Heart right ventricle (tissue), 16 donors: ENCODE measurements around the gene GLT6D1. TPM values are rescaled to one million over a fixed set of nuclear protein-coding genes. Genes with fewer than 3 reads are reported as not detected.

Experiments used
- ATAC-seq, 8 donors: fragments of 200-7000 bp; cut with Tn5 transposase; one replicate each; pipeline ENCODE4 v1.9.1; 2020; ENCODE audit warnings: mild to moderate bottlenecking in 8 of 8, moderate library complexity in 8 of 8, moderate number of reproducible peaks in 1 of 8
- DNase-seq, 2 donors: peaks; one replicate each; pipeline ENCODE4 v3.0.0-alpha.2; 2020
- H3K27ac ChIP-seq, 10 donors: fragments of 200-600 bp; sonication (generic) in 2 of 10; one replicate each; pipeline versions ENCODE4 v1.5.0 to v1.8.0; 2020 to 2022; ENCODE audit warnings: mild to moderate bottlenecking in 3 of 10
- H3K27me3 ChIP-seq, 7 donors: fragments of 200-600 bp; one replicate each; pipeline ENCODE4 v1.8.0; 2021 to 2022; ENCODE audit warnings: mild to moderate bottlenecking in 2 of 7
- H3K36me3 ChIP-seq, 9 donors: fragments of 200-600 bp; sonication (generic) in 1 of 9; one replicate each; pipeline versions ENCODE4 v1.5.0 to v1.8.0; 2020 to 2022; ENCODE audit warnings: mild to moderate bottlenecking in 2 of 9
- H3K4me1 ChIP-seq, 9 donors: fragments of 200-600 bp; sonication (generic) in 1 of 9; one replicate each; pipeline versions ENCODE4 v1.5.0 to v1.8.0; 2020 to 2022; ENCODE audit warnings: mild to moderate bottlenecking in 4 of 9
- H3K4me3 ChIP-seq, 10 donors: fragments of 200-600 bp; sonication (generic) in 2 of 10; one replicate each; pipeline versions ENCODE4 v1.5.0 to v1.8.0; 2020 to 2022; ENCODE audit warnings: mild to moderate bottlenecking in 7 of 10, moderate library complexity in 2 of 10
- H3K9me3 ChIP-seq, 11 donors: fragments of 200-600 bp in 10 of 11; sonication (generic) in 2 of 11; one replicate each; pipeline versions ENCODE4 v1.5.0 to v1.8.0; 2013 to 2022; ENCODE audit warnings: mild to moderate bottlenecking in 2 of 11, control low read depth in 1 of 11, moderate library complexity in 1 of 11
- CTCF ChIP-seq, 9 donors: fragments of 200-600 bp; sonication (generic) in 2 of 9; IDR thresholded peaks; one replicate each; pipeline versions ENCODE4 v1.5.0 to v1.8.0; 2021 to 2022; ENCODE audit warnings: antibody characterized with exemption in 9 of 9, mild to moderate bottlenecking in 5 of 9, moderate library complexity in 1 of 9
- WGBS, 2 donors: extraction: QIAGEN DNeasy Blood & Tissue Kit; methylation state at CpG; one replicate each; pipeline ENCODE4 v1.1.7; 2013; ENCODE audit warnings: inconsistent platforms in 1 of 2; 5-methylcytosine and 5-hydroxymethylcytosine counted together
- intact Hi-C, 10 donors: fragments of 100-400 bp; cut with DNase I; formaldehyde crosslinking; loops; one replicate each; pipeline versions ENCODE4 v1.11.1 to v1.14.2; 2022
- polyA plus RNA-seq, 2 donors: library from polyadenylated mRNA; stranded (reverse); fragments of 200-250 nt; gene quantifications; one replicate each; pipeline ENCODE4 v1.2.3, GENCODE V29; 2013
- total RNA-seq, 10 donors: library from RNA; stranded (reverse); fragmentation: NEBNext Ultra II Directional in 3 of 10; extraction: Animal tissue kit (Norgen Biotek cat#: 25700) in 3 of 10; gene quantifications; one replicate each; pipeline versions ENCODE4 v1.2.1 to v1.2.4, GENCODE V29; 2021 to 2023
- donor health status: Arrhythmogenic right ventricular cardiomyopathy.
- donor health status: ischemic (EF 13 %, LVEDD 7.1; RV severe dilation, severe dysfunction).
- donor health status: healthy with polysubstance abuse.
- donor health status: DM: no; HTN: yes; CAD: no.
- donor health status: DM: no; HTN: no; CAD: no.
- donor health status: ischemic (EF 25% LVEDD 6.9; RV normal size, moderate dysfunction).
- donor health status: ischemic (EF 25% LVEDD 5.7; RV mildly dilated, moderate dysfunction).
- donor health status: healthy.
- donor health status: DM: yes; HTN: yes; CAD: no.
- donor health status: Ischemic cardiomyopathy.
- donor health status: ischemic (EF 35%, LVEDD 5.7; RV mildly dilated, moderate dysfunction).
- donor health status: nonischemic (EF 11% LVEDD 7.7; RV severe dilation, severe dysfunction).
- donor health status: DM: yes; HTN: yes; CAD: no.
- donor health status: PGD.
- donor health status: ischemic (EF 29% LVEDD 5.4; RV normal size, mild dysfunction).
- donor health status: nonischemic (EF 23%, LVEDD 6.1; RV moderate dilation, normal function).

GLT6D1 gene
- total and polyA plus RNA-seq, 12 donors, result not detected

GRCh38 chr9:135583688-135584011 lies 55.7 kb downstream of the GLT6D1 start:
- no peaks in the 10 kb centered on the region for H3K36me3 ChIP-seq
- 92 to 93% methylated on average over 16 of the region's 16 CpGs for WGBS, 2 donors
- no peak for TF ChIP-seq CTCF (IDR thresholded peaks at IDR 0.05)
- no peak for DNase-seq
- no peak overlapping the region for H3K4me3 ChIP-seq
- intact Hi-C loops, result no loop called here
- H3K4me1 ChIP-seq, result no peaks in the 10 kb centered on the region
- no peak for ATAC-seq
- no peak overlapping the region for H3K27ac ChIP-seq
- H3K27me3 ChIP-seq, result peaks cover 0 to 11% (median 7%) of the 10 kb centered on the region in 7 donors
- H3K9me3 ChIP-seq, result no peaks in the 10 kb centered on the region

GRCh38 chr9:135582966-135583687 lies 56.2 kb downstream of the GLT6D1 start:
- no peak for TF ChIP-seq CTCF (IDR thresholded peaks at IDR 0.05)
- Histone ChIP-seq H3K27me3 (peaks cover 0 to 11% (median 7%) of the 10 kb centered on the region in 7 donors), H3K4me1 (no peaks in the 10 kb centered on the region), H3K4me3 (no peak overlapping the region), H3K36me3 (no peaks in the 10 kb centered on the region), H3K27ac (no peak overlapping the region), H3K9me3 (no peaks in the 10 kb centered on the region)
- no peak for ATAC-seq
- intact Hi-C loops, result no loop called here
- WGBS, 2 donors, result 70 to 82% methylated on average over 19 of the region's 19 CpGs
- DNase-seq, result no peak

GRCh38 chr9:135582541-135582940 lies 56.8 kb downstream of the GLT6D1 start:
- Histone ChIP-seq H3K27ac (no peak overlapping the region), H3K4me3 (no peak overlapping the region), H3K36me3 (no peaks in the 10 kb centered on the region), H3K27me3 (peaks cover 0 to 11% (median 7%) of the 10 kb centered on the region in 7 donors), H3K4me1 (no peaks in the 10 kb centered on the region), H3K9me3 (no peaks in the 10 kb centered on the region)
- 92 to 93% methylated on average over 14 of the region's 14 CpGs for WGBS, 2 donors
- DNase-seq (no peak), ATAC-seq (no peak)
- intact Hi-C loops, result no loop called here
- no peak for TF ChIP-seq CTCF (IDR thresholded peaks at IDR 0.05)

GRCh38 chr9:135581636-135582426 lies 57.5 kb downstream of the GLT6D1 start:
- peaks cover 0 to 11% (median 7%) of the 10 kb centered on the region in 7 donors for H3K27me3 ChIP-seq
- no peaks in the 10 kb centered on the region for H3K36me3 ChIP-seq

More at GRCh38 chr9:135581636-135582426, 57.5 kb downstream of the GLT6D1 start:
- H3K4me3 ChIP-seq, result no peak overlapping the region
- intact Hi-C loops, result no loop called here
- no peaks in the 10 kb centered on the region for H3K4me1 ChIP-seq
- TF ChIP-seq CTCF (IDR thresholded peaks at IDR 0.05), result no peak
- H3K9me3 ChIP-seq, result no peaks in the 10 kb centered on the region
- ATAC-seq (no peak), DNase-seq (no peak)
- 90% methylated on average over 18 of the region's 18 CpGs for WGBS, 2 donors
- H3K27ac ChIP-seq, result no peak overlapping the region
